GM19328 (cell line): ENCODE data around the gene PFN3.
"Not testable (repeated sequence)": the region's sequence is repeated elsewhere in the genome, so short reads cannot be mapped to it uniquely, and the experiment has no call there.

Experiments
- ATAC-seq: cut with Tn5 transposase; IDR thresholded peaks from one replicate; pipeline ENCODE4 v1.9.1; 2021; ENCODE audit warnings: mild to moderate bottlenecking, moderate library complexity; ENCODE audit not compliant: unreplicated experiment

Gene PFN3

GRCh38 chr5:177375516-177375915, 24.9 kb downstream of the PFN3 start:
- ATAC-seq, result not testable (repeated sequence)

- no peak for ATAC-seq
Observed at GRCh38 chr5:177374211-177374610, 26.2 kb downstream of the PFN3 start.

GRCh38 chr5:177373806-177374205, 26.7 kb downstream of the PFN3 start:
- no peak for ATAC-seq

GRCh38 chr5:177372910-177373309, 27.6 kb downstream of the PFN3 start:
- ATAC-seq, result no peak

- ATAC-seq, result no peak
Observed at GRCh38 chr5:177372034-177372896, 28.2 kb downstream of the PFN3 start.

- ATAC-seq, result no peak
Observed at GRCh38 chr5:177371120-177372033, 29.1 kb downstream of the PFN3 start.

- no peak for ATAC-seq
Observed at GRCh38 chr5:177370488-177371119, 29.9 kb downstream of the PFN3 start.

- ATAC-seq, result no peak
Observed at GRCh38 chr5:177369645-177370440, 30.6 kb downstream of the PFN3 start.

GRCh38 chr5:177368869-177369644, 31.4 kb downstream of the PFN3 start:
- no peak for ATAC-seq

GRCh38 chr5:177367981-177368868, 32.2 kb downstream of the PFN3 start:
- ATAC-seq, result no peak

GRCh38 chr5:177367323-177367848, 33.1 kb downstream of the PFN3 start:
- no peak for ATAC-seq

- ATAC-seq, result no peak
Observed at GRCh38 chr5:177366528-177367322, 33.7 kb downstream of the PFN3 start.

- ATAC-seq, result no peak
Observed at GRCh38 chr5:177365845-177366527, 34.5 kb downstream of the PFN3 start.

GRCh38 chr5:177364159-177364962, 36.1 kb downstream of the PFN3 start:
- no peak for ATAC-seq

- no peak for ATAC-seq
Observed at GRCh38 chr5:177363565-177363964, 36.9 kb downstream of the PFN3 start.
